ENCODE data around the gene GKN1. TPM values are rescaled to one million over a fixed set of nuclear protein-coding genes. Genes with fewer than 3 reads are reported as not detected.

GKN1 gene
- total RNA-seq, 8 experiments from 2014 or later = 0.66 TPM; not detected in 7

- H3K27ac ChIP-seq = no peak overlapping the region
- H3K4me1 ChIP-seq (replicated peaks in 1 of 2) = no peaks in the 10 kb centered on the region
- 0 to 100% (median 58%) methylated on average over 1 of the region's 1 CpG; no CpG with 5 or more reads in 4 of the 10 experiments for WGBS, 10 experiments
- peak in 2 of 8 experiments; percentile 17 to 19 for ATAC-seq (replicated peaks in 6 of 8)
- H3K4me3 ChIP-seq = no peak overlapping the region
- in situ Hi-C loops (cut with MboI; ENCODE audit: low pct_unique_long_range_greater_than_20kb in 2 of 9, low sequenced_read_pairs in 9 of 9, unreplicated experiment in 9 of 9) = no loop called here
Measured at GRCh38 chr2:68968221-68968620, 6.2 kb upstream of the GKN1 start.

- Histone ChIP-seq H3K4me3 (no peak overlapping the region), H3K27ac (no peak overlapping the region), H3K4me1 (replicated peaks in 1 of 2) (no peaks in the 10 kb centered on the region)
- 66 to 94% (median 74%) methylated on average over 2 to 8 of the region's 8 CpGs; no CpG with 5 or more reads in 1 of the 10 experiments for WGBS, 10 experiments
- no peak for ATAC-seq (replicated peaks in 6 of 8)
- in situ Hi-C loops (cut with MboI; ENCODE audit: low pct_unique_long_range_greater_than_20kb in 2 of 9, low sequenced_read_pairs in 9 of 9, unreplicated experiment in 9 of 9) = no loop called here
Measured at GRCh38 chr2:68969736-68970490, 4.5 kb upstream of the GKN1 start.

GRCh38 chr2:68970566-68971265 is 3.7 kb upstream of the GKN1 start:
- 47 to 100% (median 83%) methylated on average over 1 to 7 of the region's 8 CpGs; no CpG with 5 or more reads in 1 of the 10 experiments for WGBS, 10 experiments
- no peak for ATAC-seq (replicated peaks in 6 of 8)
- no peaks in the 10 kb centered on the region for H3K4me1 ChIP-seq (replicated peaks in 1 of 2)
- no peak overlapping the region for H3K27ac ChIP-seq
- H3K4me3 ChIP-seq = no peak overlapping the region
- in situ Hi-C loops (cut with MboI; ENCODE audit: low pct_unique_long_range_greater_than_20kb in 2 of 9, low sequenced_read_pairs in 9 of 9, unreplicated experiment in 9 of 9) = no loop called here

- H3K4me3 ChIP-seq = no peak overlapping the region
- WGBS, 10 experiments = 0 to 100% (median 80%) methylated on average over 1 to 5 of the region's 5 CpGs; no CpG with 5 or more reads in 5 of the 10 experiments
- peak in 2 of 8 experiments; percentile 95 to 98 for ATAC-seq (replicated peaks in 6 of 8)
- no peaks in the 10 kb centered on the region for H3K4me1 ChIP-seq (replicated peaks in 1 of 2)
- in situ Hi-C loops (cut with MboI; ENCODE audit: low pct_unique_long_range_greater_than_20kb in 2 of 9, low sequenced_read_pairs in 9 of 9, unreplicated experiment in 9 of 9) = no loop called here
- no peak overlapping the region for H3K27ac ChIP-seq
Measured at GRCh38 chr2:68971591-68972231, 2.7 kb upstream of the GKN1 start.

GRCh38 chr2:68974946-68975665 is 670 bp downstream of the GKN1 start:
- H3K27ac ChIP-seq = no peak overlapping the region
- no peak overlapping the region for H3K4me3 ChIP-seq
- no peak for ATAC-seq (replicated peaks in 6 of 8)
- in situ Hi-C loops (cut with MboI; ENCODE audit: low pct_unique_long_range_greater_than_20kb in 2 of 9, low sequenced_read_pairs in 9 of 9, unreplicated experiment in 9 of 9) = no loop called here
- 44 to 96% (median 69%) methylated on average over 3 to 8 of the region's 9 CpGs for WGBS, 10 experiments
- H3K4me1 ChIP-seq (replicated peaks in 1 of 2) = no peaks in the 10 kb centered on the region

- Histone ChIP-seq H3K4me3 (no peak overlapping the region), H3K27ac (no peak overlapping the region), H3K4me1 (replicated peaks in 1 of 2) (no peaks in the 10 kb centered on the region)
- 57 to 100% (median 83%) methylated on average over 1 to 2 of the region's 2 CpGs; no CpG with 5 or more reads in 2 of the 10 experiments for whole genome bisulfite sequencing, 10 experiments
- ATAC-seq (replicated peaks in 6 of 8) = no peak
- in situ Hi-C loops (cut with MboI; ENCODE audit: low pct_unique_long_range_greater_than_20kb in 2 of 9, low sequenced_read_pairs in 9 of 9, unreplicated experiment in 9 of 9) = no loop called here
Measured at GRCh38 chr2:68975844-68976243, 1.4 kb downstream of the GKN1 start.

GRCh38 chr2:68977453-68977852 is 3.0 kb downstream of the GKN1 start:
- in situ Hi-C loops (cut with MboI; ENCODE audit: low pct_unique_long_range_greater_than_20kb in 2 of 9, low sequenced_read_pairs in 9 of 9, unreplicated experiment in 9 of 9) = no loop called here
- no peaks in the 10 kb centered on the region for H3K4me1 ChIP-seq (replicated peaks in 1 of 2)
- H3K27ac ChIP-seq = no peak overlapping the region
- no peak for ATAC-seq (replicated peaks in 6 of 8)
- no peak overlapping the region for H3K4me3 ChIP-seq
- WGBS, 10 experiments = 40 to 89% (median 60%) methylated on average over 2 to 4 of the region's 4 CpGs

GRCh38 chr2:68978098-68978497 is 3.7 kb downstream of the GKN1 start:
- Histone ChIP-seq H3K4me1 (replicated peaks in 1 of 2) (no peaks in the 10 kb centered on the region), H3K4me3 (no peak overlapping the region), H3K27ac (no peak overlapping the region)
- in situ Hi-C loops (cut with MboI; ENCODE audit: low pct_unique_long_range_greater_than_20kb in 2 of 9, low sequenced_read_pairs in 9 of 9, unreplicated experiment in 9 of 9) = no loop called here
- WGBS, 10 experiments = 49 to 88% (median 75%) methylated on average over 2 to 3 of the region's 3 CpGs
- ATAC-seq (replicated peaks in 6 of 8) = no peak

- WGBS, 10 experiments = 50 to 100% (median 79%) methylated on average over 1 of the region's 1 CpG; no CpG with 5 or more reads in 6 of the 10 experiments
- in situ Hi-C loops (cut with MboI; ENCODE audit: low pct_unique_long_range_greater_than_20kb in 2 of 9, low sequenced_read_pairs in 9 of 9, unreplicated experiment in 9 of 9) = no loop called here
- no peak overlapping the region for H3K27ac ChIP-seq
- no peak for ATAC-seq (replicated peaks in 6 of 8)
- no peak overlapping the region for H3K4me3 ChIP-seq
- H3K4me1 ChIP-seq (replicated peaks in 1 of 2) = no peaks in the 10 kb centered on the region
Measured at GRCh38 chr2:68980956-68981355, 6.5 kb downstream of the GKN1 start.

- no peak for ATAC-seq (replicated peaks in 6 of 8)
- in situ Hi-C loops (cut with MboI; ENCODE audit: low pct_unique_long_range_greater_than_20kb in 2 of 9, low sequenced_read_pairs in 9 of 9, unreplicated experiment in 9 of 9) = no loop called here
- WGBS, 10 experiments = 44 to 100% (median 87%) methylated on average over 1 to 5 of the region's 5 CpGs; no CpG with 5 or more reads in 2 of the 10 experiments
- H3K4me1 ChIP-seq (replicated peaks in 1 of 2) = no peaks in the 10 kb centered on the region
- H3K4me3 ChIP-seq = no peak overlapping the region
- H3K27ac ChIP-seq = no peak overlapping the region
Measured at GRCh38 chr2:68987021-68987503, 12.6 kb downstream of the GKN1 start.

- no peak for ATAC-seq (replicated peaks in 6 of 8)
- in situ Hi-C loops (cut with MboI; ENCODE audit: low pct_unique_long_range_greater_than_20kb in 2 of 9, low sequenced_read_pairs in 9 of 9, unreplicated experiment in 9 of 9) = no loop called here
- no peak overlapping the region for H3K27ac ChIP-seq
- WGBS, 10 experiments = 8 to 64% (median 42%) methylated on average over 1 to 5 of the region's 5 CpGs; no CpG with 5 or more reads in 1 of the 10 experiments
- no peak overlapping the region for H3K4me3 ChIP-seq
- H3K4me1 ChIP-seq (replicated peaks in 1 of 2) = no peaks in the 10 kb centered on the region
Measured at GRCh38 chr2:68989035-68989434, 14.6 kb downstream of the GKN1 start.

GRCh38 chr2:68992341-68992740 is 17.9 kb downstream of the GKN1 start:
- no peak overlapping the region for H3K4me3 ChIP-seq
- H3K4me1 ChIP-seq (replicated peaks in 1 of 2) = no peaks in the 10 kb centered on the region
- no peak overlapping the region for H3K27ac ChIP-seq
- ATAC-seq (replicated peaks in 6 of 8) = no peak
- in situ Hi-C loops (cut with MboI; ENCODE audit: low pct_unique_long_range_greater_than_20kb in 2 of 9, low sequenced_read_pairs in 9 of 9, unreplicated experiment in 9 of 9) = no loop called here
- 50 to 100% (median 75%) methylated on average over 1 to 3 of the region's 5 CpGs; no CpG with 5 or more reads in 2 of the 10 experiments for WGBS, 10 experiments
